ENCODE data around the gene MAGEB5.
"Not testable (repeated sequence)": the region's sequence is repeated elsewhere in the genome, so short reads cannot be mapped to it uniquely, and the experiment has no call there.

MAGEB5 gene

GRCh38 chrX:26215869-26216268 lies at the start of gene MAGEB5:
Gene MAGEB5, plus strand, starts transcription at chrX:26216169. Its CDS starts 1,133 bp downstream, at chrX:26217302.
- DNase-seq (ENCODE audit: low spot score) = no peak

GRCh38 chrX:26192204-26192603 lies 23.8 kb upstream of the MAGEB5 start, which contains the start of gene MAGEB6:
Gene MAGEB6, plus strand, starts transcription at chrX:26192440. Its CDS starts 1,407 bp downstream, at chrX:26193847.
- no peak for DNase-seq (ENCODE audit: low spot score)

GRCh38 chrX:26203561-26203960 lies 12.4 kb upstream of the MAGEB5 start:
- DNase-seq (ENCODE audit: low spot score) = no peak

- DNase-seq (ENCODE audit: low spot score) = not testable (repeated sequence)
Measured at GRCh38 chrX:26204717-26205116, 11.3 kb upstream of the MAGEB5 start.

- DNase-seq (ENCODE audit: low spot score) = no peak
Measured at GRCh38 chrX:26208012-26208411, 8.0 kb upstream of the MAGEB5 start.

GRCh38 chrX:26219351-26219750 lies 3.4 kb downstream of the MAGEB5 start:
- no peak for DNase-seq (ENCODE audit: low spot score)

GRCh38 chrX:26234177-26234576 lies 18.2 kb downstream of the MAGEB5 start:
- no peak for DNase-seq (ENCODE audit: low spot score)

- no peak for DNase-seq (ENCODE audit: low spot score)
Measured at GRCh38 chrX:26253526-26253925, 37.6 kb downstream of the MAGEB5 start.

GRCh38 chrX:26254436-26254835 lies 38.5 kb downstream of the MAGEB5 start:
- DNase-seq (ENCODE audit: low spot score) = no peak

- no peak for DNase-seq (ENCODE audit: low spot score)
Measured at GRCh38 chrX:26262121-26262523, 46.2 kb downstream of the MAGEB5 start.
